ENCODE measurements around the gene KCNJ18. TPM values are rescaled to one million over a fixed set of nuclear protein-coding genes. Genes with fewer than 3 reads are reported as not detected.
"Not testable (repeated sequence)": the region's sequence is repeated elsewhere in the genome, so short reads cannot be mapped to it uniquely, and the experiment has no call there.

Gene KCNJ18
- total RNA-seq, 1 experiment from 2014 or later, result not detected

DNA sequence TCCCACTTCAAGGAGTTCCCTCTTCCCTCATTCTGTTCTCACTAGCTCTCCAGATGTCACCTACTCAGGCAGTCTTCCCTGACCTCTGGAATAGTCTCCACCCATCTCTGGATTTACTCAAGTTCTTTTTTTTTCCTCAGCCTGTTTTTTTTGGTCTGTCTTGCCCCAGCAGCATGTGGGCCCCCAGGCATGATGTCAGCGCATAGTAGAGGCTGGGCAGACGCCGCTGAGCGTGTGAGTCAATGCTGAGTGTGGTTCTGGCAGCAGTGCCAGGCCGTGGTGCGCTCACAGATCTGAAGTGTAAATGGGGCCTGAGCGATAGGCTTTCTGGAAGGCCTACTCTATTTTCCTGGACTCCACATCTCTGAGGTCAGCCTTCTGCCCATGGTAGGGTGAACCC, 2.7 kb upstream of the KCNJ18 start:
- Histone ChIP-seq H4K8ac (replicated peaks; ENCODE audit: insufficient read length, low read depth, low read length) (no peak overlapping the region), H3K23me2 (ENCODE audit: insufficient read length, low read depth, low read length, poor library complexity, severe bottlenecking) (no peaks in the 10 kb centered on the region), H4K5ac (ENCODE audit: insufficient read length, low read depth, low read length) (no peak overlapping the region), H2BK12ac (ENCODE audit: insufficient read length, low read depth, low read length) (no peak overlapping the region), H3K4ac (ENCODE audit: low read depth, low read length) (no peak overlapping the region), H2AFZ (ENCODE audit: low read length) (no peak overlapping the region), H3K4me2 (ENCODE audit: insufficient read depth, insufficient read length, low read length) (no peak overlapping the region), H3K18ac (ENCODE audit: insufficient read length, low read depth, low read length) (no peak overlapping the region), H4K20me1 (ENCODE audit: control insufficient read depth, insufficient read depth, insufficient read length) (no peaks in the 10 kb centered on the region), H3K14ac (ENCODE audit: insufficient read depth, low read length) (no peak overlapping the region), H2BK15ac (ENCODE audit: low read depth, low read length) (no peak overlapping the region), H3K79me1 (ENCODE audit: insufficient read depth, low read depth, low read length, poor library complexity, severe bottlenecking) (no peaks in the 10 kb centered on the region), H3K9ac (ENCODE audit: extremely low read depth, insufficient read length, low read length) (no peak overlapping the region), H2BK5ac (ENCODE audit: insufficient read length, low read length) (no peak overlapping the region), H3K27me3 (ENCODE audit: insufficient read depth, low read length) (no peaks in the 10 kb centered on the region), H3K23ac (ENCODE audit: insufficient read length, low read depth, low read length) (no peak overlapping the region), H3K9me3 (ENCODE audit: control insufficient read depth, low read depth, low read length) (peaks cover 55% of the 10 kb centered on the region), H3K56ac (ENCODE audit: insufficient read length, low read depth, low read length) (no peak overlapping the region), H2BK20ac (ENCODE audit: low read depth, low read length, poor library complexity, severe bottlenecking) (no peak overlapping the region), H3K79me2 (ENCODE audit: insufficient read depth, low read length) (no peaks in the 10 kb centered on the region), H4K91ac (ENCODE audit: insufficient read length, low read depth, low read length) (no peak overlapping the region), H3K27ac (ENCODE audit: insufficient read length, low read depth, low read length) (no peak overlapping the region), H3K4me1 (ENCODE audit: insufficient read depth, low read length) (no peaks in the 10 kb centered on the region), H2AK5ac (ENCODE audit: insufficient read length, low read length) (no peak overlapping the region), H2BK120ac (ENCODE audit: low read depth, low read length, poor library complexity, severe bottlenecking) (no peak overlapping the region), H3T11ph (ENCODE audit: low read length) (no peak overlapping the region)
- no peak for DNase-seq
- Mint-ChIP-seq H3K9me3 (peaks cover 82 to 88% of the 10 kb centered on the region in 2 experiments), H3K4me3 (no peak overlapping the region), H3K4me1 (no peaks in the 10 kb centered on the region), H3K27me3 (ENCODE audit: low read depth) (peaks cover 7% of the 10 kb centered on the region), H3K27ac (no peak overlapping the region), H3K36me3 (ENCODE audit: insufficient read depth in 1 of 3, low read depth in 3 of 3) (peaks cover 9 to 27% (median 17%) of the 10 kb centered on the region in 3 experiments; a peak in 6 of 7 replicates)
- WGBS (ENCODE audit: extremely low coverage, insufficient read length, low lambda C conversion rate), result no CpG with 5 or more reads among the region's 7 CpGs
- TF ChIP-seq, protein P1, sequence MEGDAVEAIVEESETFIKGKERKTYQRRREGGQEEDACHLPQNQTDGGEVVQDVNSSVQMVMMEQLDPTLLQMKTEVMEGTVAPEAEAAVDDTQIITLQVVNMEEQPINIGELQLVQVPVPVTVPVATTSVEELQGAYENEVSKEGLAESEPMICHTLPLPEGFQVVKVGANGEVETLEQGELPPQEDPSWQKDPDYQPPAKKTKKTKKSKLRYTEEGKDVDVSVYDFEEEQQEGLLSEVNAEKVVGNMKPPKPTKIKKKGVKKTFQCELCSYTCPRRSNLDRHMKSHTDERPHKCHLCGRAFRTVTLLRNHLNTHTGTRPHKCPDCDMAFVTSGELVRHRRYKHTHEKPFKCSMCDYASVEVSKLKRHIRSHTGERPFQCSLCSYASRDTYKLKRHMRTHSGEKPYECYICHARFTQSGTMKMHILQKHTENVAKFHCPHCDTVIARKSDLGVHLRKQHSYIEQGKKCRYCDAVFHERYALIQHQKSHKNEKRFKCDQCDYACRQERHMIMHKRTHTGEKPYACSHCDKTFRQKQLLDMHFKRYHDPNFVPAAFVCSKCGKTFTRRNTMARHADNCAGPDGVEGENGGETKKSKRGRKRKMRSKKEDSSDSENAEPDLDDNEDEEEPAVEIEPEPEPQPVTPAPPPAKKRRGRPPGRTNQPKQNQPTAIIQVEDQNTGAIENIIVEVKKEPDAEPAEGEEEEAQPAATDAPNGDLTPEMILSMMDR (conservative IDR thresholded peaks at IDR 0.05), result no peak

DNA sequence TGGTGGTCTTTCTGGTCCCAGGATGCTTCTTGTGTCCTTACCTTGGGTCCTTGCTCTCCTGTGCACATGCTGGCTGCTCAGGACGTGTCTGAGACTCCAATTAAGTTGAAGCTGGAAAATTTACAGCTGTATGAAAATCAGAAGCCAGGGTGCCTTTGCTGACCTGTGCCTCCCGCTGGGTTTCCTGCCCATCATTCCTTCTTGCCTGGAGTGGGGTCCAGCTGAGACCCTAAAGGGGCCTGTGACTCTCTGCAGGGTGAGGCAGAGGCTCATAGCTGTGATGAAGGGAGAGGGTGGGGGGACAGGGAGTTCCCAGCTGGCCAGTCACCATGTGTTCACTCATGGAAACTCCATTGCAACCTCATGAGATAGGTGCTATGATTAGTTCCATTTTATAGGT, 1.5 kb upstream of the KCNJ18 start:
- no CpG with 5 or more reads among the region's 2 CpGs for WGBS (ENCODE audit: extremely low coverage, insufficient read length, low lambda C conversion rate)
- not testable (repeated sequence) for H4K5ac ChIP-seq (ENCODE audit: insufficient read length, low read depth, low read length); H3K23me2 ChIP-seq (ENCODE audit: insufficient read length, low read depth, low read length, poor library complexity, severe bottlenecking); H3K9ac ChIP-seq (ENCODE audit: extremely low read depth, insufficient read length, low read length); H2BK20ac ChIP-seq (ENCODE audit: low read depth, low read length, poor library complexity, severe bottlenecking); H4K8ac ChIP-seq (replicated peaks; ENCODE audit: insufficient read length, low read depth, low read length); DNase-seq; H3K27ac ChIP-seq (ENCODE audit: insufficient read length, low read depth, low read length); H3K79me1 ChIP-seq (ENCODE audit: insufficient read depth, low read depth, low read length, poor library complexity, severe bottlenecking); H3K23ac ChIP-seq (ENCODE audit: insufficient read length, low read depth, low read length); H3K4ac ChIP-seq (ENCODE audit: low read depth, low read length); H2AFZ ChIP-seq (ENCODE audit: low read length); H3K14ac ChIP-seq (ENCODE audit: insufficient read depth, low read length); H3K4me3 Mint-ChIP-seq; H3K56ac ChIP-seq (ENCODE audit: insufficient read length, low read depth, low read length); H3K27me3 Mint-ChIP-seq (ENCODE audit: low read depth); H2BK5ac ChIP-seq (ENCODE audit: insufficient read length, low read length); H3T11ph ChIP-seq (ENCODE audit: low read length); H4K20me1 ChIP-seq (ENCODE audit: control insufficient read depth, insufficient read depth, insufficient read length); H3K27ac Mint-ChIP-seq; H2AK5ac ChIP-seq (ENCODE audit: insufficient read length, low read length); H3K27me3 ChIP-seq (ENCODE audit: insufficient read depth, low read length); H2BK120ac ChIP-seq (ENCODE audit: low read depth, low read length, poor library complexity, severe bottlenecking); H2BK12ac ChIP-seq (ENCODE audit: insufficient read length, low read depth, low read length); H3K18ac ChIP-seq (ENCODE audit: insufficient read length, low read depth, low read length); H2BK15ac ChIP-seq (ENCODE audit: low read depth, low read length); H3K4me1 ChIP-seq (ENCODE audit: insufficient read depth, low read length); H3K79me2 ChIP-seq (ENCODE audit: insufficient read depth, low read length); H3K4me1 Mint-ChIP-seq; H4K91ac ChIP-seq (ENCODE audit: insufficient read length, low read depth, low read length); H3K4me2 ChIP-seq (ENCODE audit: insufficient read depth, insufficient read length, low read length)
- H3K36me3 Mint-ChIP-seq (ENCODE audit: insufficient read depth in 1 of 3, low read depth in 3 of 3), result peaks cover 15 to 27% (median 17%) of the 10 kb centered on the region in 3 experiments; a peak in 6 of 7 replicates
- peaks cover 59% of the 10 kb centered on the region for H3K9me3 ChIP-seq (ENCODE audit: control insufficient read depth, low read depth, low read length)
- peaks cover 85 to 90% of the 10 kb centered on the region in 2 experiments for H3K9me3 Mint-ChIP-seq
